Type B pancreatic cell (in vitro differentiated cells): ENCODE results near the gene SUSD6. TPM values are rescaled to one million over a fixed set of nuclear protein-coding genes. Genes with fewer than 3 reads are reported as not detected.

Experiments
- DNase-seq: peaks from one replicate; pipeline ENCODE4 v3.0.0; 2021; ENCODE audit warnings: mixed read lengths; ENCODE audit not compliant: unreplicated experiment; ENCODE audit errors: extremely low spot score
- H3K27ac Mint-ChIP-seq: 2 replicates; pipeline ENCODE4 v1.8.0; 2021; ENCODE audit warnings: mild to moderate bottlenecking, mixed read lengths
- H3K27me3 Mint-ChIP-seq: 2 replicates; pipeline ENCODE4 v1.8.0; 2021; ENCODE audit warnings: mixed read lengths
- H3K36me3 Mint-ChIP-seq: 2 replicates; pipeline ENCODE4 v1.8.0; 2021; ENCODE audit warnings: mixed read lengths
- H3K4me1 Mint-ChIP-seq: one replicate; pipeline ENCODE4 v1.8.0; 2021; ENCODE audit warnings: mixed read lengths; ENCODE audit not compliant: unreplicated experiment
- H3K4me3 Mint-ChIP-seq: 2 replicates; pipeline ENCODE4 v1.8.0; 2021; ENCODE audit warnings: mild to moderate bottlenecking, mixed read lengths
- H3K9me3 Mint-ChIP-seq: 2 replicates; pipeline ENCODE4 v1.8.0; 2021; ENCODE audit warnings: mixed read lengths
- total RNA-seq: library from RNA; stranded (reverse); gene quantifications from 2 replicates; pipeline ENCODE4 v1.2.1, GENCODE V29; 2021; ENCODE audit warnings: low replicate concordance
- TF ChIP-seq, protein P1 (sequence below): fragments of 200-600 bp; sonication (generic); conservative IDR thresholded peaks from 2 replicates; pipeline ENCODE4 v1.5.0; 2021; ENCODE audit warnings: antibody characterized with exemption, mild to moderate bottlenecking

The SUSD6 gene
- total RNA-seq, 1 donor from 2014 or later, result 31.7 TPM

DNA sequence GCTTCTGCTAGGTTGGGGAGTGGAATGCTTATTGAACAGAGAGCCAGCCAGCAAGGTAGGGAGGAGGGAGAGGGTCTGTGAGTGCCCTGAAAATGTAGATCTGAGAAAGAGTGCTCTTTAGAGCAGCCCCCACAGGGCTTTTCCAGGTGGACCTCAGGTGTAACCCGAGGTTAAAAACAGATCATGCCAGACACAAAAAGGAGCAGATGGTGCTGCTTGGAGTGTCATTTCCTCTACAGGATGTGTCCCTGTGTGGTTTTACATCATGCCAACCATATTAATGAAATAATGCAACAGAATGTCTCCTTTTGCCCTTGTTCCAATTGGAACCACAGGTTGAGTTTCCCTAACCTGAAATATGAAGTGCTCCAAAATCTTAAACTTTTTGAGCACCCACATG is 6.4 kb downstream of the SUSD6 start:
- no peak overlapping the region for H3K27ac Mint-ChIP-seq
- TF ChIP-seq, protein P1, sequence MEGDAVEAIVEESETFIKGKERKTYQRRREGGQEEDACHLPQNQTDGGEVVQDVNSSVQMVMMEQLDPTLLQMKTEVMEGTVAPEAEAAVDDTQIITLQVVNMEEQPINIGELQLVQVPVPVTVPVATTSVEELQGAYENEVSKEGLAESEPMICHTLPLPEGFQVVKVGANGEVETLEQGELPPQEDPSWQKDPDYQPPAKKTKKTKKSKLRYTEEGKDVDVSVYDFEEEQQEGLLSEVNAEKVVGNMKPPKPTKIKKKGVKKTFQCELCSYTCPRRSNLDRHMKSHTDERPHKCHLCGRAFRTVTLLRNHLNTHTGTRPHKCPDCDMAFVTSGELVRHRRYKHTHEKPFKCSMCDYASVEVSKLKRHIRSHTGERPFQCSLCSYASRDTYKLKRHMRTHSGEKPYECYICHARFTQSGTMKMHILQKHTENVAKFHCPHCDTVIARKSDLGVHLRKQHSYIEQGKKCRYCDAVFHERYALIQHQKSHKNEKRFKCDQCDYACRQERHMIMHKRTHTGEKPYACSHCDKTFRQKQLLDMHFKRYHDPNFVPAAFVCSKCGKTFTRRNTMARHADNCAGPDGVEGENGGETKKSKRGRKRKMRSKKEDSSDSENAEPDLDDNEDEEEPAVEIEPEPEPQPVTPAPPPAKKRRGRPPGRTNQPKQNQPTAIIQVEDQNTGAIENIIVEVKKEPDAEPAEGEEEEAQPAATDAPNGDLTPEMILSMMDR, result no peak

GRCh38 chr14:69619012-69619411 is 7.6 kb downstream of the SUSD6 start:
- H3K4me1 Mint-ChIP-seq, result peaks cover 71% of the 10 kb centered on the region
- TF ChIP-seq, protein P1, result no peak
- peak overlapping the region; percentile 40 for H3K4me3 Mint-ChIP-seq
- DNase-seq, result no peak
- no peaks in the 10 kb centered on the region for H3K9me3 Mint-ChIP-seq
- peaks cover 17% of the 10 kb centered on the region for H3K36me3 Mint-ChIP-seq
- peak overlapping the region; percentile 89 for H3K27ac Mint-ChIP-seq
- H3K27me3 Mint-ChIP-seq, result no peaks in the 10 kb centered on the region

More for the DNA sequence above, 6.4 kb downstream of the SUSD6 start:
- DNase-seq, result no peak
- H3K4me1 Mint-ChIP-seq, result peaks cover 75% of the 10 kb centered on the region
- no peaks in the 10 kb centered on the region for H3K9me3 Mint-ChIP-seq
- H3K27me3 Mint-ChIP-seq, result no peaks in the 10 kb centered on the region
- peaks cover 14% of the 10 kb centered on the region for H3K36me3 Mint-ChIP-seq
- H3K4me3 Mint-ChIP-seq, result no peak overlapping the region

GRCh38 chr14:69620211-69620611 is 8.8 kb downstream of the SUSD6 start:
- no peak for DNase-seq
- H3K4me1 Mint-ChIP-seq, result peaks cover 65% of the 10 kb centered on the region
- peak overlapping the region; percentile 89 for H3K27ac Mint-ChIP-seq
- no peaks in the 10 kb centered on the region for H3K9me3 Mint-ChIP-seq
- TF ChIP-seq, protein P1, result no peak
- H3K36me3 Mint-ChIP-seq, result peaks cover 17% of the 10 kb centered on the region
- no peaks in the 10 kb centered on the region for H3K27me3 Mint-ChIP-seq
- H3K4me3 Mint-ChIP-seq, result peak overlapping the region; percentile 77

- peaks cover 65% of the 10 kb centered on the region for H3K4me1 Mint-ChIP-seq
Measured at GRCh38 chr14:69620981-69621380, 9.6 kb downstream of the SUSD6 start.

DNA sequence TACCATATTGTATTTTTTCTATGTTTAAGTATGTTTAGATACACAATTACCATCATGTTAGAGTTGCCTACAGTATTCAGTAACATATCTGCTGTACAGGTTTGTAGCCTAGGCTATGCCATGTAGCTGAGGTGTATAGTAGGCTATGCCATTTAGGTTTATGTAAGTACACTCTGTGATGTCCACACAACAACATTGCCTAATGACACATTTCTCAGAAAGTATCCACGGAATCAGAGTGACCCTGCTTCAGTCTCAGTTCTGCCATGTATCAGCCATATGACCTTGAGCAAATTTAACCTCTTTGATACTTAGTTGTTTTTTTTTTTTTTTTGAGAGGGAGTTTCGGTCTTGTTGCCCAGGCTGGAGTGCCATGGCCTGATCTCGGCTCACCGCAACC is 12.7 kb downstream of the SUSD6 start:
- H3K27me3 Mint-ChIP-seq, result no peaks in the 10 kb centered on the region
- H3K4me3 Mint-ChIP-seq, result no peak overlapping the region
- H3K27ac Mint-ChIP-seq, result no peak overlapping the region
- no peak for DNase-seq
- H3K4me1 Mint-ChIP-seq, result peaks cover 44% of the 10 kb centered on the region
- TF ChIP-seq, protein P1, result no peak
- no peaks in the 10 kb centered on the region for H3K9me3 Mint-ChIP-seq
- peaks cover 11% of the 10 kb centered on the region for H3K36me3 Mint-ChIP-seq

More at GRCh38 chr14:69620981-69621380, 9.6 kb downstream of the SUSD6 start:
- peak overlapping the region; percentile 89 for H3K27ac Mint-ChIP-seq
- peak overlapping the region; percentile 4 for H3K4me3 Mint-ChIP-seq
- DNase-seq, result no peak
- H3K9me3 Mint-ChIP-seq, result no peaks in the 10 kb centered on the region
- no peaks in the 10 kb centered on the region for H3K27me3 Mint-ChIP-seq
- H3K36me3 Mint-ChIP-seq, result peaks cover 17% of the 10 kb centered on the region
- TF ChIP-seq, protein P1, result no peak
